ENCODE results near the gene ST6GALNAC1. TPM values are rescaled to one million over a fixed set of nuclear protein-coding genes. Genes with fewer than 3 reads are reported as not detected.

Gene ST6GALNAC1
- total RNA-seq, 1 donor from 2014 or later = 3.1 TPM

GRCh38 chr17:76683921-76684745 lies 40.6 kb upstream of the ST6GALNAC1 start:
- H3K4me1 ChIP-seq = peaks cover 85% of the 10 kb centered on the region
- peaks cover 41% of the 10 kb centered on the region for H3K36me3 ChIP-seq
- TF ChIP-seq, protein P1, sequence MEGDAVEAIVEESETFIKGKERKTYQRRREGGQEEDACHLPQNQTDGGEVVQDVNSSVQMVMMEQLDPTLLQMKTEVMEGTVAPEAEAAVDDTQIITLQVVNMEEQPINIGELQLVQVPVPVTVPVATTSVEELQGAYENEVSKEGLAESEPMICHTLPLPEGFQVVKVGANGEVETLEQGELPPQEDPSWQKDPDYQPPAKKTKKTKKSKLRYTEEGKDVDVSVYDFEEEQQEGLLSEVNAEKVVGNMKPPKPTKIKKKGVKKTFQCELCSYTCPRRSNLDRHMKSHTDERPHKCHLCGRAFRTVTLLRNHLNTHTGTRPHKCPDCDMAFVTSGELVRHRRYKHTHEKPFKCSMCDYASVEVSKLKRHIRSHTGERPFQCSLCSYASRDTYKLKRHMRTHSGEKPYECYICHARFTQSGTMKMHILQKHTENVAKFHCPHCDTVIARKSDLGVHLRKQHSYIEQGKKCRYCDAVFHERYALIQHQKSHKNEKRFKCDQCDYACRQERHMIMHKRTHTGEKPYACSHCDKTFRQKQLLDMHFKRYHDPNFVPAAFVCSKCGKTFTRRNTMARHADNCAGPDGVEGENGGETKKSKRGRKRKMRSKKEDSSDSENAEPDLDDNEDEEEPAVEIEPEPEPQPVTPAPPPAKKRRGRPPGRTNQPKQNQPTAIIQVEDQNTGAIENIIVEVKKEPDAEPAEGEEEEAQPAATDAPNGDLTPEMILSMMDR (IDR thresholded peaks at IDR 0.05; ENCODE audit: borderline replicate concordance) = no peak
- H3K9me3 ChIP-seq (replicated peaks) = no peaks in the 10 kb centered on the region
- H3K27ac ChIP-seq (replicated peaks) = peak overlapping the region; percentile 98
- intact Hi-C loops (cut with micrococcal nuclease) = no loop called here
- no peak for DNase-seq
- no peak overlapping the region for H3K4me3 ChIP-seq
- no peaks in the 10 kb centered on the region for H3K27me3 ChIP-seq (ENCODE audit: low read depth)

GRCh38 chr17:76683011-76683755 lies 39.6 kb upstream of the ST6GALNAC1 start:
- H3K36me3 ChIP-seq = peaks cover 41% of the 10 kb centered on the region
- no peaks in the 10 kb centered on the region for H3K9me3 ChIP-seq (replicated peaks)
- peaks cover 75% of the 10 kb centered on the region for H3K4me1 ChIP-seq
- H3K27ac ChIP-seq (replicated peaks) = peak overlapping the region; percentile 98
- intact Hi-C loops (cut with micrococcal nuclease) = no loop called here
- TF ChIP-seq, protein P1 (IDR thresholded peaks at IDR 0.05; ENCODE audit: borderline replicate concordance) = peak; percentile 16
- H3K27me3 ChIP-seq (ENCODE audit: low read depth) = no peaks in the 10 kb centered on the region
- H3K4me3 ChIP-seq = no peak overlapping the region
- no peak for DNase-seq

DNA sequence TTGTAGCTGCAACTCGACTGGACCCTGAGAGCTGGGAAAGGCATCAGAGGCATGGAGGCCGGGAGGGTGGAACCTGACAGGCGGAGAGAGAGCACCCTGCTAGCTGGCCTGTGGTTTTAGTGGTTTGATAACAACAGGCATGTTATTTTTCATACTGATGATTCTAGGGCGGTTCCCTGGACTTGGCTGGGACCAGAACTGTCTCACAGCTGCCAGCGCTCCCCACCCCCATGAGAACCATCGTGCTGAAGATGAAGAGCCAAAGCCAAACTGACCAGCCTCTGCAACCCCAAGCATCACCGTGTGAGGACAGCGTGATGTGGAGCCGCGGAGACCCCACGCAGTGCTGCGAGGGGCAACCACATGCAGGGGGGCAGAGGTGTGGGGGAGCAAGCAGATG lies 38.7 kb upstream of the ST6GALNAC1 start:
- H3K4me1 ChIP-seq = peaks cover 66% of the 10 kb centered on the region
- peaks cover 43% of the 10 kb centered on the region for H3K36me3 ChIP-seq
- H3K27me3 ChIP-seq (ENCODE audit: low read depth) = no peaks in the 10 kb centered on the region
- TF ChIP-seq, protein P1 (IDR thresholded peaks at IDR 0.05; ENCODE audit: borderline replicate concordance) = no peak
- DNase-seq = peak; percentile 71
- intact Hi-C loops (cut with micrococcal nuclease) = no loop called here
- H3K4me3 ChIP-seq = peak overlapping the region; percentile 23
- H3K9me3 ChIP-seq (replicated peaks) = no peaks in the 10 kb centered on the region
- peak overlapping the region; percentile 98 for H3K27ac ChIP-seq (replicated peaks)

- TF ChIP-seq, protein P1 (IDR thresholded peaks at IDR 0.05; ENCODE audit: borderline replicate concordance) = peak; percentile 83
- Histone ChIP-seq H3K9me3 (replicated peaks) (no peaks in the 10 kb centered on the region), H3K27ac (replicated peaks) (peak overlapping the region; percentile 98), H3K4me3 (peak overlapping the region; percentile 23), H3K27me3 (ENCODE audit: low read depth) (no peaks in the 10 kb centered on the region), H3K4me1 (peaks cover 58% of the 10 kb centered on the region), H3K36me3 (peaks cover 48% of the 10 kb centered on the region)
- intact Hi-C loops (cut with micrococcal nuclease) = no loop called here
- DNase-seq = peak; percentile 63
Observed at GRCh38 chr17:76681222-76682137, 37.9 kb upstream of the ST6GALNAC1 start.

DNA sequence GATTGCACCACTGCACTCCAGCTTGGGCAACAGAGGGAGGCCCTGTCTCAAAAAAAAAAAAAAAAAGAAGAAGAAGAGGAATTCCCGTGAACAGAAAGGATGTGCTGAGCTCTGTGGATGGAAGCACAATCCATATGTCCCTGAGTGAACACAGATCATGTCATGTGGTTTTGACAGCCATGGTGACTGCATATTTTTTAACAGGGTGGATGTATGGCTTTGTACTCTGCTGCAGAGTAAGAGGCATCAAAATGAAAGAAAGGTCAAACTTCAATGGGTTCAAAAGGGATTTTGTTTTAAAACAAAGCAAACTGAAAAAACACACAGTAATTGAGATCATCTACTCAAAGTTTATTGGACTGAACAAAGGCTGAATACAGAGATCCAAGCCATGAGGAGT lies 35.7 kb upstream of the ST6GALNAC1 start:
- intact Hi-C loops (cut with micrococcal nuclease) = loop anchor here (10.0 kb wide), 2 partner anchors 46 to 154 kb away; partner anchors contain the start of genes JMJD6 and METTL23
- Histone ChIP-seq H3K36me3 (peaks cover 53% of the 10 kb centered on the region), H3K4me1 (peaks cover 36% of the 10 kb centered on the region), H3K27ac (replicated peaks) (peak overlapping the region; percentile 4), H3K27me3 (ENCODE audit: low read depth) (no peaks in the 10 kb centered on the region), H3K9me3 (replicated peaks) (no peaks in the 10 kb centered on the region), H3K4me3 (no peak overlapping the region)
- no peak for DNase-seq
- TF ChIP-seq, protein P1 (IDR thresholded peaks at IDR 0.05; ENCODE audit: borderline replicate concordance) = no peak
